HCT116 (cell line): ENCODE data around the gene LRP1B. TPM values are rescaled to one million over a fixed set of nuclear protein-coding genes. Genes with fewer than 3 reads are reported as not detected.

Source experiments
- ATAC-seq: fragments of 200-7000 bp; cut with Tn5 transposase; 2 replicates; pipeline ENCODE4 v1.9.1; 2020; ENCODE audit warnings: mild to moderate bottlenecking, moderate library complexity
- BruUV-seq: library from RNA; stranded (reverse); fragments of 400-500 nt; replicated peaks from 2 replicates; lab custom pipeline; 2021; lab: Mats Ljungman, UMichigan
- CTCF ChIA-PET: fragments of 300-600 bp; sonication (Branson Sonifier 250); formaldehyde crosslinking; loops from one replicate; lab custom pipeline; 2021; ENCODE audit warnings: antibody characterized with exemption; lab: Charles Lee
- POLR2A ChIA-PET: fragments of 300-600, 350-600 bp; sonication (Branson Sonifier 250); formaldehyde crosslinking; loops from one replicate; lab custom pipeline; 2021; ENCODE audit warnings: antibody characterized with exemption; lab: Charles Lee
- RAD21 ChIA-PET, 2 experiments: fragments of 300-600 bp; sonication (Branson Sonifier 250); formaldehyde crosslinking; loops; one replicate each; lab custom pipeline; 2023; ENCODE audit warnings: low total read pairs in 2 of 2; ENCODE audit not compliant: uncharacterized antibody in 2 of 2, unreplicated experiment in 2 of 2, low non-redundant PET in 1 of 2; lab: Charles Lee
- DNase-seq: peaks from one replicate; pipeline ENCODE4 v3.0.0-alpha.2; 2010; ENCODE audit warnings: low read depth, low spot score
- H2AFZ ChIP-seq: fragments of 200-600 bp; shearing (Covaris generic), sonication (generic); 2 replicates; pipeline ENCODE4 v1.6.1; 2017; ENCODE audit warnings: low read depth, mixed run types, mixed read lengths, antibody characterized with exemption, low read length; ENCODE audit not compliant: poor library complexity, severe bottlenecking
- H3K27ac ChIP-seq: 2 replicates; pipeline ENCODE4 v1.5.1; 2012; ENCODE audit warnings: low read depth, low read length
- H3K27me3 ChIP-seq: fragments of 200-600 bp; sonication (generic); 2 replicates; pipeline ENCODE4 v1.6.1; 2016; ENCODE audit warnings: mixed run types, low read length, mixed read lengths; ENCODE audit not compliant: insufficient read depth
- H3K36me3 ChIP-seq, 2 experiments: fragments of 200-500 bp in 1 of 2; fragments of 200-600 bp in 1 of 2; sonication (Bioruptor generic) in 1 of 2; sonication (generic) in 1 of 2; 2 replicates each; pipeline versions ENCODE4 v1.5.1 to v1.6.1; 2014 to 2016; ENCODE audit warnings: low read length in 2 of 2, inconsistent platforms in 1 of 2, mixed read lengths in 1 of 2, mixed run types in 1 of 2; ENCODE audit not compliant: insufficient read depth in 2 of 2, control insufficient read depth in 1 of 2
- H3K4me1 ChIP-seq, 2 experiments: fragments of 200-600 bp in 1 of 2; sonication (generic) in 1 of 2; 2 replicates each; pipeline versions ENCODE4 v1.5.1 to v1.6.1; 2012 to 2017; ENCODE audit warnings: low read length in 2 of 2, inconsistent platforms in 1 of 2, mild to moderate bottlenecking in 1 of 2, mixed read lengths in 1 of 2, mixed run types in 1 of 2, moderate library complexity in 1 of 2; ENCODE audit not compliant: insufficient read depth in 2 of 2, control insufficient read depth in 1 of 2
- H3K4me2 ChIP-seq: fragments of 200-600 bp; sonication (generic); 2 replicates; pipeline ENCODE4 v1.6.1; 2017; ENCODE audit warnings: mixed run types, low read length, mixed read lengths
- H3K4me3 ChIP-seq, 2 experiments: fragments of 200-600 bp in 1 of 2; sonication (generic) in 1 of 2; replicated peaks in 1 of 2; 2 replicates each; pipeline ENCODE4 v1.5.1; 2011 to 2016; ENCODE audit warnings: low read length in 2 of 2, control low read depth in 1 of 2, low read depth in 1 of 2, mild to moderate bottlenecking in 1 of 2, mixed read lengths in 1 of 2, mixed run types in 1 of 2
- H3K79me2 ChIP-seq: fragments of 200-600 bp; sonication (generic); 2 replicates; pipeline ENCODE4 v1.6.1; 2017; ENCODE audit warnings: mild to moderate bottlenecking, mixed run types, low read length, moderate library complexity, mixed read lengths; ENCODE audit not compliant: insufficient read depth
- H3K9ac ChIP-seq: fragments of 200-600 bp; sonication (generic); 2 replicates; pipeline ENCODE4 v1.6.1; 2016; ENCODE audit warnings: low read length, mixed read lengths
- H3K9me2 ChIP-seq: fragments of 200-600 bp; sonication (generic), shearing (Covaris generic); 2 replicates; pipeline ENCODE4 v1.6.1; 2017; ENCODE audit warnings: mixed run types, mild to moderate bottlenecking, moderate library complexity; ENCODE audit not compliant: insufficient read depth
- H3K9me3 ChIP-seq, 2 experiments: fragments of 200-500 bp in 1 of 2; fragments of 200-600 bp in 1 of 2; sonication (Bioruptor generic) in 1 of 2; sonication (generic) in 1 of 2; 2 replicates each; pipeline ENCODE4 v1.6.1; 2014 to 2017; ENCODE audit warnings: low read length in 2 of 2, mixed read lengths in 2 of 2, inconsistent platforms in 1 of 2, low read depth in 1 of 2, mild to moderate bottlenecking in 1 of 2, mixed run types in 1 of 2, moderate library complexity in 1 of 2; ENCODE audit not compliant: control insufficient read depth in 1 of 2, insufficient read depth in 1 of 2
- H4K20me1 ChIP-seq: fragments of 200-600 bp; sonication (generic), shearing (Covaris generic); 2 replicates; pipeline ENCODE4 v1.6.1; 2017; ENCODE audit warnings: mixed run types, mild to moderate bottlenecking, moderate library complexity; ENCODE audit not compliant: insufficient read depth
- ATF3 ChIP-seq: IDR thresholded peaks from 2 replicates; pipeline ENCODE4 v1.6.1; 2012
- CBX3 ChIP-seq: IDR thresholded peaks from 2 replicates; pipeline ENCODE4 v1.6.1; 2012; ENCODE audit warnings: low read depth
- CEBPB ChIP-seq: IDR thresholded peaks from 2 replicates; pipeline ENCODE4 v1.6.1; 2012; ENCODE audit warnings: low read depth
- ELF1 ChIP-seq: IDR thresholded peaks from 2 replicates; pipeline ENCODE4 v1.6.1; 2012; ENCODE audit warnings: low read depth, borderline replicate concordance
- EZH2 ChIP-seq: fragments of 200-600 bp; sonication (generic); IDR thresholded peaks from 2 replicates; pipeline ENCODE4 v1.6.1; 2017; ENCODE audit warnings: antibody characterized with exemption, mixed run types
- EZH2phosphoT487 ChIP-seq: fragments of 200-600 bp; IDR thresholded peaks from 2 replicates; pipeline ENCODE4 v1.6.1; 2018; ENCODE audit warnings: antibody characterized with exemption, borderline replicate concordance
- FOSL1 ChIP-seq: IDR thresholded peaks from 2 replicates; pipeline ENCODE4 v1.6.1; 2012; ENCODE audit warnings: low read depth
- MAX ChIP-seq: IDR thresholded peaks from 2 replicates; pipeline ENCODE4 v1.6.1; 2012
- POLR2A ChIP-seq: IDR thresholded peaks from 2 replicates; pipeline ENCODE4 v1.7.0; 2011; ENCODE audit warnings: borderline replicate concordance; ENCODE audit not compliant: insufficient read depth, insufficient read length; ENCODE audit errors: extremely low read depth
- POLR2AphosphoS5 ChIP-seq: IDR thresholded peaks from 2 replicates; pipeline ENCODE4 v1.6.1; 2011; ENCODE audit warnings: mild to moderate bottlenecking, low read depth, low read length, moderate library complexity
- RAD21 ChIP-seq: IDR thresholded peaks from 2 replicates; pipeline ENCODE4 v1.6.1; 2012; ENCODE audit warnings: low read depth, mild to moderate bottlenecking
- REST ChIP-seq: IDR thresholded peaks from 2 replicates; pipeline ENCODE4 v1.6.1; 2012; ENCODE audit warnings: low read depth
- SIN3A ChIP-seq: IDR thresholded peaks from 2 replicates; pipeline ENCODE4 v1.6.1; 2012; ENCODE audit warnings: low read depth
- SP1 ChIP-seq: IDR thresholded peaks from 2 replicates; pipeline ENCODE4 v1.6.1; 2012; ENCODE audit warnings: low read depth
- TCF7L2 ChIP-seq: IDR thresholded peaks from 2 replicates; pipeline ENCODE4 v1.7.0; 2011; ENCODE audit warnings: borderline replicate concordance, inconsistent platforms; ENCODE audit not compliant: insufficient read depth, insufficient read length; ENCODE audit errors: extremely low read depth
- YY1 ChIP-seq: IDR thresholded peaks from 2 replicates; pipeline ENCODE4 v1.6.1; 2011; ENCODE audit warnings: low read length, low read depth, moderate library complexity, mild to moderate bottlenecking; ENCODE audit not compliant: insufficient replicate concordance; ENCODE audit errors: extremely low read depth
- ZBTB33 ChIP-seq: IDR thresholded peaks from 2 replicates; pipeline ENCODE4 v1.6.1; 2011; ENCODE audit warnings: mild to moderate bottlenecking, low read length, moderate library complexity; ENCODE audit not compliant: insufficient replicate concordance; ENCODE audit errors: extremely low read depth
- ZNF274 ChIP-seq: fragments of 200-500 bp; sonication (Bioruptor generic); IDR thresholded peaks from 2 replicates; pipeline ENCODE4 v1.6.1; 2014; ENCODE audit warnings: mild to moderate bottlenecking, low read depth, low read length, inconsistent platforms
- intact Hi-C: fragments of 100-400 bp; cut with micrococcal nuclease; formaldehyde crosslinking; loops from 2 replicates; pipeline ENCODE4 v1.10.0; 2022
- total RNA-seq: library from RNA; stranded (reverse); gene quantifications from one replicate; pipeline ENCODE4 v1.2.1, GENCODE V29; 2021; ENCODE audit not compliant: unreplicated experiment

The LRP1B gene
- total RNA-seq, 1 experiment from 2014 or later = 0.34 TPM

- no peak overlapping the region for H3K9ac ChIP-seq
- no peak for DNase-seq
- no peak overlapping the region for H3K4me3 ChIP-seq
- H3K27me3 ChIP-seq = no peaks in the 10 kb centered on the region
- H4K20me1 ChIP-seq = no peaks in the 10 kb centered on the region
- BruUV-seq = no TSS peak
- H3K9me3 ChIP-seq = no peaks in the 10 kb centered on the region
- RAD21 ChIA-PET = no interaction called here
- POLR2A ChIA-PET = no interaction called here
- H2AFZ ChIP-seq = no peak overlapping the region
- no peak overlapping the region for H3K27ac ChIP-seq
- no peaks in the 10 kb centered on the region for H3K36me3 ChIP-seq
- TF ChIP-seq POLR2A (no peak), EZH2phosphoT487 (no peak), FOSL1 (no peak), RAD21 (no peak), TCF7L2 (no peak), POLR2AphosphoS5 (no peak), EZH2 (no peak), ZNF274 (no peak), CEBPB (no peak), YY1 (no peak), SP1 (no peak), SIN3A (no peak), REST (no peak), ATF3 (no peak), CBX3 (no peak), MAX (no peak), ELF1 (no peak), ZBTB33 (no peak)
- intact Hi-C loops = no loop called here
- no peak overlapping the region for H3K4me2 ChIP-seq
- CTCF ChIA-PET = no interaction called here
- no peaks in the 10 kb centered on the region for H3K4me1 ChIP-seq
- no peaks in the 10 kb centered on the region for H3K9me2 ChIP-seq
- no peak for ATAC-seq
- no peaks in the 10 kb centered on the region for H3K79me2 ChIP-seq
Measured at GRCh38 chr2:140247451-140248195, 1883.2 kb downstream of the LRP1B start.
